ENCODE data around the gene KLHL42. TPM values are rescaled to one million over a fixed set of nuclear protein-coding genes. Genes with fewer than 3 reads are reported as not detected.

Gene KLHL42
- total and polyA plus RNA-seq, 2 of the 8 experiments (the other 6 are each of a cell fraction or from before 2014, with no cell fraction given), result 13.6 to 21.6 TPM

- no peak for DNase-seq (ENCODE audit: low read depth in 1 of 2, low spot score in 2 of 2)
- H3K23ac ChIP-seq (ENCODE audit: insufficient read length), result no peak overlapping the region
- H3K18ac ChIP-seq (ENCODE audit: extremely low read depth, low read length), result no peak overlapping the region
- no peak overlapping the region for H2BK120ac ChIP-seq (replicated peaks; ENCODE audit: low read depth, low read length)
- no peak overlapping the region for H4K8ac ChIP-seq (ENCODE audit: extremely low read depth, insufficient read depth, low read length)
- no peak overlapping the region for H3K56ac ChIP-seq (replicated peaks; ENCODE audit: insufficient read length, low read depth, low read length)
- no peaks in the 10 kb centered on the region for H3K79me2 ChIP-seq (ENCODE audit: control insufficient read depth in 1 of 2, insufficient read depth in 2 of 2, low read length in 2 of 2)
- no peak overlapping the region for H2AK5ac ChIP-seq (ENCODE audit: low read depth, low read length)
- H3K4me3 ChIP-seq (ENCODE audit: extremely low read depth in 1 of 4, insufficient read depth in 2 of 4, low read depth in 3 of 4, low read length in 4 of 4), result no peak overlapping the region
- no peak overlapping the region for H2BK12ac ChIP-seq (ENCODE audit: low read depth, low read length)
- no peak overlapping the region for H4K91ac ChIP-seq (replicated peaks; ENCODE audit: insufficient read length, low read length)
- FAIRE-seq, result no peak
- no peak overlapping the region for H3K4ac ChIP-seq (replicated peaks; ENCODE audit: insufficient read length, low read depth, low read length)
- H3K9me3 ChIP-seq (ENCODE audit: insufficient read depth in 2 of 2, low read depth in 1 of 2, low read length in 1 of 2), result no peaks in the 10 kb centered on the region
- H3K9ac ChIP-seq (replicated peaks in 1 of 4; ENCODE audit: extremely low read depth in 1 of 4, low read depth in 3 of 4, low read length in 3 of 4), result no peak overlapping the region
- no peaks in the 10 kb centered on the region for H3K27me3 ChIP-seq (replicated peaks in 1 of 4; ENCODE audit: control insufficient read depth in 3 of 4, extremely low read depth in 1 of 4, insufficient read depth in 3 of 4, low read length in 3 of 4)
- TF ChIP-seq CTBP2 (IDR thresholded peaks at IDR 0.05; ENCODE audit: borderline replicate concordance, insufficient read depth, insufficient read length, low read length), result no peak
- TF ChIP-seq JUND (IDR thresholded peaks at IDR 0.05; ENCODE audit: low read length), result no peak
- no peak for TF ChIP-seq CHD2 (IDR thresholded peaks at IDR 0.05; ENCODE audit: low read length)
- no peak for TF ChIP-seq SP1 (IDR thresholded peaks at IDR 0.05; ENCODE audit: low read depth, low read length)
- no peak for TF ChIP-seq NRF1 (IDR thresholded peaks at IDR 0.05; ENCODE audit: low read depth, low read length)
- TF ChIP-seq POLR2A (IDR thresholded peaks at IDR 0.05; ENCODE audit: control extremely low read depth in 1 of 2, low read depth in 2 of 2, low read length in 2 of 2), result no peak
- CTCF ChIA-PET (ENCODE audit: partially characterized antibody), result interaction anchor here (1.0 kb wide), 1 partner anchor 30 kb away, joined by 3 read pairs; no protein-coding TSS in a partner anchor
- H3K27ac ChIP-seq (ENCODE audit: low read depth, low read length), result no peak overlapping the region
- no peak overlapping the region for H2BK20ac ChIP-seq (ENCODE audit: low read length)
- no peaks in the 10 kb centered on the region for H4K20me1 ChIP-seq (replicated peaks in 1 of 2; ENCODE audit: control insufficient read depth in 1 of 2, insufficient read depth in 2 of 2, low read length in 2 of 2)
- POLR2A ChIA-PET (ENCODE audit: partially characterized antibody), result no interaction called here
- H3K23me2 ChIP-seq (ENCODE audit: low read depth, low read length), result no peaks in the 10 kb centered on the region
- no peaks in the 10 kb centered on the region for H3K36me3 ChIP-seq (ENCODE audit: control insufficient read depth in 2 of 4, insufficient read depth in 4 of 4, low read length in 3 of 4)
- no peak overlapping the region for H4K5ac ChIP-seq (ENCODE audit: insufficient read length, low read depth, low read length)
- H3K4me2 ChIP-seq (ENCODE audit: insufficient read depth in 1 of 2, low read depth in 2 of 2, low read length in 2 of 2), result no peak overlapping the region
- no peak overlapping the region for H2BK15ac ChIP-seq (ENCODE audit: low read length)
- H3K79me1 ChIP-seq (ENCODE audit: low read depth, low read length), result no peaks in the 10 kb centered on the region
- no peaks in the 10 kb centered on the region for H3K4me1 ChIP-seq (replicated peaks in 1 of 4; ENCODE audit: control insufficient read depth in 3 of 4, insufficient read depth in 4 of 4, low read length in 3 of 4)
- H2BK5ac ChIP-seq (ENCODE audit: low read depth, low read length), result no peak overlapping the region
- no peak overlapping the region for H2AFZ ChIP-seq (ENCODE audit: low read length)
- H3K14ac ChIP-seq (ENCODE audit: insufficient read length), result no peak overlapping the region
These were observed 72.1 kb downstream of the KLHL42 start for GRCh38 chr12:27852117-27852516.

Small RNAs within 50 kb of the gene (small RNA-seq; reads per million reads assigned to genes)
- gene RF00019 (ENCODE audit: insufficient read depth) (not detected), gene RF02271 (ENCODE audit: insufficient read depth) (not detected)

Other genes with a start within 250 kb of the KLHL42 start
- gene REP15, start 83.8 kb upstream of the KLHL42 start, total RNA-seq (2021; fragmentation: NEBNext Ultra II Directional; extraction: Animal tissue kit (Norgen Biotek cat#: 25700)), result 0.73 and 0.80 TPM in 2 replicates
- gene REP15, start 83.8 kb upstream of the KLHL42 start, polyA plus RNA-seq (2011; rRNA removed), result 0.06 TPM in 1 of 2 replicates, not detected in the other
- 44.3 and 47.9 TPM in 2 replicates for gene MRPS35, start 69.4 kb upstream of the KLHL42 start, total RNA-seq (2021; fragmentation: NEBNext Ultra II Directional; extraction: Animal tissue kit (Norgen Biotek cat#: 25700))
- gene MRPS35, start 69.4 kb upstream of the KLHL42 start, polyA plus RNA-seq (2011; rRNA removed), result 14.6 and 26.8 TPM in 2 replicates
- gene MANSC4, start within 50 bp of the KLHL42 start, total RNA-seq (2021; fragmentation: NEBNext Ultra II Directional; extraction: Animal tissue kit (Norgen Biotek cat#: 25700)), result not detected in 2 replicates
- gene MANSC4, start within 50 bp of the KLHL42 start, polyA plus RNA-seq (2011; rRNA removed), result not detected in 2 replicates
- gene PTHLH, start 192.5 kb downstream of the KLHL42 start, total RNA-seq (2021; fragmentation: NEBNext Ultra II Directional; extraction: Animal tissue kit (Norgen Biotek cat#: 25700)), result not detected in 2 replicates
- 0.32 TPM in 1 of 2 replicates, not detected in the other for gene PTHLH, start 192.5 kb downstream of the KLHL42 start, polyA plus RNA-seq (2011; rRNA removed)

Measured in H1 (cell line).